ENCODE data around the gene CDH4.
"Not testable (repeated sequence)": the region's sequence is repeated elsewhere in the genome, so short reads cannot be mapped to it uniquely, and the experiment has no call there.

The CDH4 gene

GRCh38 chr20:61979090-61979489 lies 727.0 kb downstream of the CDH4 start:
- no peak for FAIRE-seq

GRCh38 chr20:61979701-61980635 lies 727.9 kb downstream of the CDH4 start:
- no peak for FAIRE-seq

- no peak for FAIRE-seq
Measured at GRCh38 chr20:61980647-61981583, 728.9 kb downstream of the CDH4 start.

DNA sequence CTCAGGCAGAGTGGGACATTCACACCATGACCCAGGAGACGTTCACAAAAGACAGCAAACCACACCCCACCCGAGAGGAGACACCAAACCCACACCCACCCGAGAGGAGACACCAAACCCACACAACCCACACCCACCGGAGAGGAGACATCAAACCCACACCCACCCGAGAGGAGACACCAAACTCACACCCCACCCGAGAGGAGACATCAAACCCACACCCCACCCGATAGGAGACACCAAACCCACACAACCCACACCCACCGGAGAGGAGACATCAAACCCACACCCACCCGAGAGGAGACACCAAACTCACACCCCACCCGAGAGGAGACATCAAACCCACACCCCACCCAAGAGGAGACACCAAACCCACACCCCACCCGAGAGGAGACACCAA lies 729.6 kb downstream of the CDH4 start:
- FAIRE-seq, result not testable (repeated sequence)

DNA sequence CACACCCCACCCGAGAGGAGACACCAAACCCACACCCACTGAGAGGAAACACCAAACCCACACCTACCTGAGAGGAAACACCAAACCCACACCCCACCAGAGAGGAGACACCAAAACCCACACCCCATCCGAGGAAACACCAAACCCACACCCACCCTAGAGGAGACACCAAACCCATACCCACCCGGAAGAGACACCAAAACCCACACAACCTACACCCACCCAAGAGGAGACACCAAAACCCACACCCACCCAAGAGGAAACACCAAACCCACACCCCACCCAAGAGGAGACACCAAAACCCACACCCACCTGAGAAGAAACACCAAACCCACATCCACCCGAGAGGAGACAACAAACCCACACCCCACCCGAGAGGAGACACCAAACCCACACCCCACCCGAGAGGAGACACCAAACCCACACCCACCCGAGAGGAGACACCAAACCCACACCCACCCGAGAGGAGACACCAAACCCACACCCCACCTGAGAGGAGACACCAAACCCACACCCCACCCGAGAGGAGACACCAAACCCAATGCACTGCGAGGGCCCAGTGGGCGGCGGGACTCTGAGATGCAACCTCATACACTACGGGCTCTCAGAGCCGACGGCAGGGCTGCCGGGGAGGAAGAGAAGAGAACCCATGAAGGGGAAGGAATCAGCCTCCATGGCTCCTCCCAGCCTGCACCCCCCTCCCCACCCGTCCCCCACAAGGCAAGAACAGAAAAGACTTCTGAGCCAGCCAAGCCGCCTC lies 730.3 kb downstream of the CDH4 start:
- no peak for FAIRE-seq

DNA sequence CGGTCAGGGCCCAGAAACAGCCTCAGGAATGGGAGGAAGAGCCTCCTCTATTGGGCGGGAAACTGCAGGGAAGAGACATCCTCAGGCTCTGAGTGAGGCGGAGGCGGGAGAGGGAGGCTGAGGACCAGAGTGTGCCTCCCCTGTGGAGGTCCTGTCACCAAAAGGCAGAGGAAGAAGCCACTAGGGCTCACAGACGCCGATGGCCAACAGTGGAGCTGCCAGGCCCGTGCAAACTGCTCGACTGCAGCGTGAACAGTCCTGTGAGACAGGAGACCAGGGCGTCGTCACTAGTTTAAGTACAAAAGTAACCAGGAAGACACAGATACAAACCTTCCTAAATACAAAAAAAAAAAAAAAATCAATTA lies 730.9 kb downstream of the CDH4 start:
- FAIRE-seq, result no peak

GRCh38 chr20:61983965-61984364 lies 731.9 kb downstream of the CDH4 start:
- no peak for FAIRE-seq

- FAIRE-seq, result not testable (repeated sequence)
Measured at GRCh38 chr20:61984431-61984830, 732.4 kb downstream of the CDH4 start.

DNA sequence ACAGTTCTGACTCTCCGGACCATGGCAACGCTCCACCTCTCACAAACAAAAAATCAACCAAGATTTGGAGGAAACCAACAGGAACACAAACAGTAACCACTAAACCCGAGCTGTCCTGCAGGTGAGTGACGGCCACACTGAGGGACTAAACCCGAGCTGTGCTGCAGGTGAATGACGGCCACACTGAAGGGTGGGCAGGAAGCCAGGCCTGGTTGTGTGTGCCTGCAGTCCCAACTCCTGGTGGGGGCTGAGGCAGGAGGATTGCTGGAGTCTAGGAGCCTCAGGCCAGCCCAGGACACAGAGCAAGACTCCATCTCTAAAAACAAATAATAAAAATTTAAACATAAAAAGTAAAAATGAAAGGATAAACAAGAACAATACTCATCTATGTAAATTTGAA lies 733.0 kb downstream of the CDH4 start:
- no peak for FAIRE-seq

DNA sequence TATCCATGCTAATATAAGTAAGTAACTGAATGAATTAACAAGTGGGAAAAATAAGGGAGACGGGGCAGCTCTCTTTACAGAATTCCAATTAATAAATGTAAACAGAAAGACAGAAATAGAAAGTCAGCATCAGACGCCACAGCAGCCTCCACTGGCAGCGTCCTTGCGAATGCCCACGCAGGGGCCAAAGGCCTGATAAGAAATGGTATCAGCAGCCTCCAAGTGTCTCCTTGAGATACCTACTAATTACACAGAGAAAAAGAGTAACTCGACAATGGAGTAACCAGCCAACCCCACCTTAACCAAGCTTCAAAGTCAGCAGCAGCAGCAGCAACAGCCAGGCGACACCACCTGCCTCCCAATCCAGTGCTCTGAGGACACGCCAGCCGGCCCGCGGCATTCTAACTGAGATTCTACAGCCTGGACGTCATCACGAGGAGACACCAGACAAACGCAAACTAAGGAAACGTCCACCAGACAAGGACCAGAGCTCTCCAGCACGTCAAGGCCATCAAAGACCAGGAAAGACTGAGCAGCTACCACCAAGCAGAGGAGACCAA lies 734.8 kb downstream of the CDH4 start:
- no peak for FAIRE-seq

GRCh38 chr20:61988665-61989064 lies 736.6 kb downstream of the CDH4 start:
- no peak for FAIRE-seq

GRCh38 chr20:61989741-61990140 lies 737.7 kb downstream of the CDH4 start:
- FAIRE-seq, result no peak
